Measurements from ENCODE around the gene CSMD2. TPM values are rescaled to one million over a fixed set of nuclear protein-coding genes. Genes with fewer than 3 reads are reported as not detected.

Gene CSMD2
- total RNA-seq, 6 donors from 2014 or later = 0.39 to 1.0 (median 0.52) TPM

GRCh38 chr1:33573661-33574060 lies 591.4 kb downstream of the CSMD2 start:
- DNase-seq = no peak
- H3K9me3 ChIP-seq = no peaks in the 10 kb centered on the region
- no peak overlapping the region for H3K4me3 ChIP-seq
- H3K27me3 ChIP-seq = no peaks in the 10 kb centered on the region
- WGBS, 2 donors = 76 to 81% methylated on average over 3 of the region's 3 CpGs
- no peak overlapping the region for H3K27ac ChIP-seq
- no peak for ATAC-seq (ENCODE audit: low FRiP score in 2 of 2)
- TF ChIP-seq CTCF (IDR thresholded peaks at IDR 0.05) (no peak), EP300 (IDR thresholded peaks at IDR 0.05) (no peak), POLR2A (IDR thresholded peaks at IDR 0.05) (no peak), POLR2AphosphoS5 (IDR thresholded peaks at IDR 0.05) (no peak)
- peaks cover 0 to 9% (median 0%) of the 10 kb centered on the region in 4 donors for H3K4me1 ChIP-seq
- H3K36me3 ChIP-seq = no peaks in the 10 kb centered on the region

- no peak for ATAC-seq (ENCODE audit: low FRiP score in 2 of 2)
- 73 to 80% methylated on average over 5 of the region's 5 CpGs for WGBS, 2 donors
- no peak for TF ChIP-seq EP300 (IDR thresholded peaks at IDR 0.05)
- TF ChIP-seq POLR2A (IDR thresholded peaks at IDR 0.05) = no peak
- H3K4me1 ChIP-seq = peaks cover 0 to 9% (median 0%) of the 10 kb centered on the region in 4 donors
- H3K27ac ChIP-seq = no peak overlapping the region
- DNase-seq = no peak
- H3K9me3 ChIP-seq = no peaks in the 10 kb centered on the region
- no peaks in the 10 kb centered on the region for H3K27me3 ChIP-seq
- H3K4me3 ChIP-seq = no peak overlapping the region
- no peaks in the 10 kb centered on the region for H3K36me3 ChIP-seq
These were observed 592.6 kb downstream of the CSMD2 start for GRCh38 chr1:33572387-33572786.

GRCh38 chr1:33569331-33569730 lies 595.7 kb downstream of the CSMD2 start:
- TF ChIP-seq POLR2A (IDR thresholded peaks at IDR 0.05) = no peak
- TF ChIP-seq POLR2AphosphoS5 (IDR thresholded peaks at IDR 0.05) = no peak
- no peak for TF ChIP-seq EP300 (IDR thresholded peaks at IDR 0.05)
- no peak for TF ChIP-seq CTCF (IDR thresholded peaks at IDR 0.05)
- ATAC-seq (ENCODE audit: low FRiP score in 2 of 2) (no peak), DNase-seq (no peak)
- Histone ChIP-seq H3K4me1 (no peaks in the 10 kb centered on the region), H3K27me3 (no peaks in the 10 kb centered on the region), H3K27ac (no peak overlapping the region), H3K36me3 (no peaks in the 10 kb centered on the region), H3K9me3 (no peaks in the 10 kb centered on the region), H3K4me3 (no peak overlapping the region)
- 93 to 94% methylated on average over 7 of the region's 7 CpGs for WGBS, 2 donors

GRCh38 chr1:33563699-33564098 lies 601.3 kb downstream of the CSMD2 start:
- Histone ChIP-seq H3K9me3 (no peaks in the 10 kb centered on the region), H3K4me1 (peaks cover 0 to 4% (median 0%) of the 10 kb centered on the region in 4 donors), H3K36me3 (no peaks in the 10 kb centered on the region), H3K27me3 (no peaks in the 10 kb centered on the region), H3K27ac (no peak overlapping the region), H3K4me3 (no peak overlapping the region)
- DNase-seq (no peak), ATAC-seq (ENCODE audit: low FRiP score in 2 of 2) (no peak)
- WGBS, 2 donors = 64 to 71% methylated on average over 2 of the region's 2 CpGs
- TF ChIP-seq CTCF (IDR thresholded peaks at IDR 0.05) (no peak), EP300 (IDR thresholded peaks at IDR 0.05) (no peak), POLR2A (IDR thresholded peaks at IDR 0.05) (no peak), POLR2AphosphoS5 (IDR thresholded peaks at IDR 0.05) (no peak)

- ATAC-seq (ENCODE audit: low FRiP score in 2 of 2) (no peak), DNase-seq (no peak)
- WGBS, 2 donors = 91 to 96% methylated on average over 4 of the region's 4 CpGs
- TF ChIP-seq EP300 (IDR thresholded peaks at IDR 0.05) (no peak), CTCF (IDR thresholded peaks at IDR 0.05) (no peak), POLR2A (IDR thresholded peaks at IDR 0.05) (no peak), POLR2AphosphoS5 (IDR thresholded peaks at IDR 0.05) (no peak)
- no peaks in the 10 kb centered on the region for H3K36me3 ChIP-seq
- H3K27me3 ChIP-seq = no peaks in the 10 kb centered on the region
- H3K27ac ChIP-seq = no peak overlapping the region
- peaks cover 0 to 4% (median 0%) of the 10 kb centered on the region in 4 donors for H3K4me1 ChIP-seq
- no peaks in the 10 kb centered on the region for H3K9me3 ChIP-seq
- no peak overlapping the region for H3K4me3 ChIP-seq
These were observed 602.5 kb downstream of the CSMD2 start for GRCh38 chr1:33562563-33562962.

Measured in upper lobe of left lung (tissue), 6 donors.